GM21423 (cell line): ENCODE results near the gene ITGA2.
A peak's percentile ranks its signal among the peaks of the same experiment; 100 is the strongest.
"Not testable (repeated sequence)": the region's sequence is repeated elsewhere in the genome, so short reads cannot be mapped to it uniquely, and the experiment has no call there.

Experiments used
- ATAC-seq: cut with Tn5 transposase; IDR thresholded peaks from one replicate; pipeline ENCODE4 v1.9.1; 2021; ENCODE audit warnings: mild to moderate bottlenecking, moderate library complexity; ENCODE audit not compliant: unreplicated experiment

Gene ITGA2

GRCh38 chr5:52989025-52989780 is at the start of gene ITGA2:
TSS of gene ITGA2 (plus strand) at chr5:52989352. CDS start at chr5:52989469, 117 bp downstream.
- peak; percentile 47 for ATAC-seq

GRCh38 chr5:52943285-52943684 is 45.9 kb upstream of the ITGA2 start:
- no peak for ATAC-seq

- no peak for ATAC-seq
Observed at GRCh38 chr5:52943808-52944207, 45.3 kb upstream of the ITGA2 start.

- no peak for ATAC-seq
Observed at GRCh38 chr5:52945040-52945439, 44.1 kb upstream of the ITGA2 start.

GRCh38 chr5:52947208-52947607 is 41.9 kb upstream of the ITGA2 start:
- no peak for ATAC-seq

GRCh38 chr5:52947851-52948250 is 41.3 kb upstream of the ITGA2 start:
- ATAC-seq: no peak

GRCh38 chr5:52948418-52949076 is 40.6 kb upstream of the ITGA2 start:
- peak; percentile 99 for ATAC-seq

GRCh38 chr5:52950686-52951085 is 38.5 kb upstream of the ITGA2 start:
- no peak for ATAC-seq

- no peak for ATAC-seq
Observed at GRCh38 chr5:52952483-52952882, 36.7 kb upstream of the ITGA2 start.

GRCh38 chr5:52956014-52956413 is 33.1 kb upstream of the ITGA2 start:
- ATAC-seq: no peak

GRCh38 chr5:52956915-52957747 is 32.0 kb upstream of the ITGA2 start:
- ATAC-seq: peak; percentile 87

GRCh38 chr5:52961274-52961681 is 27.9 kb upstream of the ITGA2 start:
- ATAC-seq: no peak

GRCh38 chr5:52963636-52964035 is 25.5 kb upstream of the ITGA2 start:
- ATAC-seq: no peak

- ATAC-seq: no peak
Observed at GRCh38 chr5:52964138-52964537, 25.0 kb upstream of the ITGA2 start.

- ATAC-seq: not testable (repeated sequence)
Observed at GRCh38 chr5:52976157-52976556, 13.0 kb upstream of the ITGA2 start.

GRCh38 chr5:52977264-52977897 is 11.8 kb upstream of the ITGA2 start:
- no peak for ATAC-seq

GRCh38 chr5:52981507-52981906 is 7.6 kb upstream of the ITGA2 start:
- ATAC-seq: no peak

GRCh38 chr5:52983731-52984636 is 5.2 kb upstream of the ITGA2 start:
- ATAC-seq: no peak

- ATAC-seq: no peak
Observed at GRCh38 chr5:52985306-52985705, 3.8 kb upstream of the ITGA2 start.

- ATAC-seq: no peak
Observed at GRCh38 chr5:52987711-52988331, 1.3 kb upstream of the ITGA2 start.
